ENCODE data around the gene FMO2.
A peak's percentile ranks its signal among the peaks of the same experiment; 100 is the strongest.

The FMO2 gene

DNA sequence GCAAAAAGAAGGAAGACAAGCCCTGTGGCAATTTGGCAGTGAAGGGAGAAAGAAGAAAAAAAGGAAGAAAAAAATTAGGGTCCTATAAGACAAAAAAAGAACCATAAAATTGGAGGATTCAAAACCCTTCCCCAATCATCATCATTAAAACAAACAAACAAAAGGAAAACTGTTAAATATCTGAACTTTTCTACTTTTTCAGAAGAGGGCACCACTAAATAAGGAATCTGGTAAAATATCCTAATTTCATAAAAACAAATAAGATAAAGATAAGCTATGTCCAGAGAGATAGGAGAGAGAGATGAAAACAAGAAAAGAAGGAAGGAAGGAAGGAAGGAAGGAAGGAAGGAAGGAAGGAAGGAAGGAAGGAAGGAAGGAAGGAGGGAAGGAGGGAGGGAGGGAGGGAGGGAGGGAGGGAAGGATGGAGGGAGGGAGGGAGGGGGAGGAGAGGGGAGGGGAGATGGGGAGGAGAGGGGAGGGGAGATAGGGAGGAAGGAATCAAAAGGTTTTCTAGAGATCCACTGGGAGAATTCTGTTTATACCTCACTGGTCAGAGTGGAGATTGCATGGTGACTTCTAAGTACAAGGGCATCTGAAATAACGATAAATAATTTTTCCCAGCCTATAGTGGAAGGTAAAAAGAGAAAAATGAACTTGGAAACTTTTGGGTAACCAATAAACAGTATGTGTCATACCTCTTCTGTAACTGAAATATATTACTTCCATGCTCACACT, 10.4 kb upstream of the FMO2 start:
- no peak for DNase-seq

DNA sequence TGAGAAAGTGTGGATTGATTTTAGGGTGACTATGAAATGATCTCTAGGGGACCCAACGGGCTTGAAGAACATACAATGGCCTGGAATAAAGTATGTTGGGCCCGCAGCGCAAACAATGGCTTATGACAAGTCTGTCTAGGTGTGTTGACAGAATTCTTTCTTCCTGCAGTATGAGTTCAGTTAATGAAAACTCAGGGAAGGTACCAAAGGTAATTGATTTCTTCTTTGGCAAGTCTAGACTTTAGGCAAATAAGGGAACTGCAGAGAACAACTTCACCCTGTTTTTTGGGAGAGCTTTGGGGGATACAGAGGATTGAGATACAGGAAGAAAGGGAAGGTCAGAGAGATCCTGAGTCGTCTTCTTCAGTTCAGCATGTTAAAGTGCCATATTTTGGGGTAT, 7.8 kb upstream of the FMO2 start:
- DNase-seq, result no peak

DNA sequence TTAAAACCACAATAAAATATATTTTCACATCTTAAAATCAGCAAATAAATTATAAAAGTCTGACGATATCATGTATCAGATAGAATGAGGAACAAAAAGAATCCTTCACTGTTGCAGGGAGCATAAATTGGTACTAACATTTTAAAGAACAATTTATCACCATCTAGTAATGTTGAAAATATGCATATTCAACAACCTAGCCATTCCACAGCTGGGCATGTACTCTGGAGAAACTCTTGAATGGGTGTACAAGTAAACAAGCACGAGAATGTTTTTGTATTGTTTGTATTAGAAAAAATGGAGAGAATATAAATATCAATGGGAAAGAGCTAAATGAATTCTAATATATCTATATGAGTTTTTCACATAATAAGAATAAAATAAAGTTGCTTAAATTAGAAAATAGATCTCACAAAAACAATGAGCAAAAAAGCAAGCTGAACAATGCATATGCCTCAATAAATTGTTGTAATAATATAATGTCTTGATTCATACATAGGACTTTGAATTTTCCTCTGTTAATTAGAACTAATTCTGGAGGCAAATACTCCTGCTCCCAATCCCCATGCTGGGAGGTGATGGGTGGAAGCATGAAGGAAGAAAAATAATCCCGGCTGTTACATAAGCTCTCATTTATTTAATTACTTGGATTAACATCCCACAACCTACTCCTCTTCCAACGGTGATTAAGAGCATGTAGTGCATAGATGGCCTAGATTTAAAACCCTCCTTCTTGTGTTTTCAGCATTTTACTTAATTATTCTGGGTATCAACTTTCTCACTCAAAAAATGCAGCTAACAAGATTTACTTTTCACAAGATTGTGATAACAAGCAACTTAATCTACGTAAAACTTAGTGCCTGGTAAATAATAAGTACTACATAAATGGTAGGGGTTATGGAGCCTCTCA, 5.5 kb upstream of the FMO2 start:
- no peak for DNase-seq

DNA sequence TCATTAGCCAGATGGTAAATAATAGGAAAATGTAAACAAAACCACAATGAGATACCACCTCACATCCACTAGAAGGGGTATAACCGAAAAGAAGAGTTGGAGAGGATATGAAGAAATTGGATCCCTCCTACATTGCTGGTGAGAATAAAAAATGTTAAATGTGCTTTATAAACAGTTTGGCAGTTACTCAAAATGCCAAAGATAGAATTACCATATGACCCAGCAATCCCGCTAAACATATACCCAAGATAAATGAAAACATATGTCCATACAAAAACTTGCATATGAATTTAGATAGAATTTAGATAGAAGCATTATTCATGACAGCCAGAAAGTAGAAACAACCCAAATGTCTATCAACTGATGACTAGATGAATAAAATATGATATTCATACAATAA, 4.4 kb upstream of the FMO2 start:
- no peak for DNase-seq

DNA sequence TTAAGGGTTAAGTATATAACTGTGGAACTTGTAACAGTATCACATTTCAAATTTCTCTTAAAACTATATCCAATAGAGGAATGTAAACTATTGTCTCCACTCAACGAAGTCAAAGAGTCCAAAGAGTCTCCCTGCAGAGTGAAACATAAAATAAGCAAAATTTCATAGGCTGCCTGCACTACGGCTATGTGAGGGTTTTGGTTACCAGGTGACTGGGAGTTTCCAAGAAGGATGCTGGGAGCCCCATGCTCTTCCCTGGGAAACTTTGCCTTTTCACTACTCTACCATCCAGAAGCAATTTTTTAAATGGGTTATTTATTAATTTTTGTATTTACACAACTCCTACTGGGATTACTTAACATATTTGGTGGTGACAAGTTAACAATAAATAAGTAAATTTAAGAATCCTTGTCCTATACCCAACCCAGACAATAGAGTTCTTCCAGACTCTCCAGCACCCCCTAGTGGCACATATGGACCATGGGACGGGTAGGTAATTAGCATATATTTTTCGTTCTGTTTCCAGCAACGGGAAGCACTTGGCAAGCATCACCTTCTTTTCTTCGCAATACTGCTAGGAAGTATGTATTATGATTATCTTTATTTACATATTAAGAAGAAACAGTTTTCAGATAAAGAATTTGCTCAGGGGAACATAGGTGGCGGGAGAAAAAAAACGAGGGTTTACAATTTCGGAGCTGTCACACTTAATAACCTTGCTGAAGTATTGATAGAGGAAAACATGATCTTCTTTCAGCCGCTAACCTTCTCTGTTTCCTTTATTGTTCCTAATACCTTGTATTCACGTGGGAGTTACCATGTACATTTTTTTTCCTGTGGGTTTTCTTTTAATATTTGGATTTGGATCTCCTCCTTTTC, 3.5 kb downstream of the FMO2 start:
- DNase-seq, result peak; percentile 66 to 73

DNA sequence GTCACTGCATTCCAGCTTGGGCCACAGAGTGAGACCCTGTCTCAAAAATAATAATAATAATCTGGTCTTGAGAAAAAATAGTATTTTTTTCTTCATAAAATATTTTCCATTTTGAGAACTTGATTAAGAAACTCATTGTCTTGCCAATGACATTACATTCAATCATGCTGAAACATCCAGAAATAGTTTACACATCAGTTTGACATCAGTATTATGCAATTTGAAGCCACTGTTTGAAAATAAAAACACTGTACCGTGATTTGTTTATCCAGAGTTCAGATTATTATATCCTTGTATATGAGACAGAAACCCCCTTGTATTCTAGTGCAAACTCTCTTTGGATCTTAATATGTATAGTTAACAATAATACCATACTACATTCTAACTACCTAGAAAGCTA, 6.9 kb downstream of the FMO2 start:
- no peak for DNase-seq

DNA sequence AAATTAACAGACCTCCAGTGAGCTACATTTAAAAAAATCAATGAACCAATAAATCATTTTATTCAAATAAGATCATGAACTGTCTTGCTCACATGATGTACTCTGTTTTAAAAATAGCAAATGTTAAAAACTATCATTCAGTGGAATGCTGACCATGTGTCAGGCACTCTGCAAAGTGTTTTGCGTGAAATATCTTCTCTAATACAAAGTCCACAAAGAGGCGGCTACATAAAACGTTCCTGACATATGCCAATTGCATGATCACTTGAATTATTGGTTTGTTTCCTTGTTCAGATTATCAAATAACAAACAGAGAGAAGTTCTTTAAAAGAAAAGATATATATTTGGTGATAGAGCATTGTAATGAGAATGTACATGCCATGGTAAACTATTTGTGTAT, 10.7 kb downstream of the FMO2 start:
- DNase-seq, result no peak

DNA sequence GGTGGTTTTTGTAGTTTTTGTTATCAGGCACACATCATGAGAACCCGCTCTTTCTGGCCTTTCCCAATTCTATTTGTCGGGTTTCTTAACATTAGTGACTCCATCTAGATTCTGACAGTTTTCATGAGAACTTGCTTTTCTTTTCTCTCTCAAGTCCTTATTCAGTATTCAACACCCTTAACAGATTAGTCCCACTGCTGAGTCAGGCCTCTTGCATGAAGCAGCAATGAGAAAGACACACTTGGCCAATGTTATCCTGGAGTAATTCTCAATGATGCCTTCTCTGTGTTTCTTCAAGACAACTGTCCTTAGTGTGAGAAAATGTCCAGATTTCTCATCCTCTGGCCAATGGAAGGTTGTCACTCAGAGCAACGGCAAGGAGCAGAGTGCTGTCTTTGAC, 11.3 kb downstream of the FMO2 start:
- DNase-seq, result no peak

DNA sequence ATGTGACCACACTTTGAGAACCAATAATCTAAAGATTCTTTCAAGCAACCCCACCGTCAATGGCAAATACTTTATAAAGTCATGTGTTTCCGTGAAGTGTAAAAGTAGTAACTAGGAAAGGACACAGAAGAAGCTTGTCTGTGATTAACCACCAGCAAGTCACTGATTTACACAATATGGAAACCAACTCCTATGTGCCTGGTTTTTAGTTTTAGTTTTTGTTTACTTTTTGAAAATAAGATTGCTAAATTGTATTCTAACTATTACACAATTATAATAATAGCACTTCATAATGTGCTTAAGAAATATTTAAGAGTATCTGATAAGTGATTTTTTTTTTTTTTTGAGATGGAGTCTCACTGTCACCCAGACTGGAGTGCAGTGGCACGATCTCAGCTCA, 13.0 kb downstream of the FMO2 start:
- DNase-seq, result no peak

DNA sequence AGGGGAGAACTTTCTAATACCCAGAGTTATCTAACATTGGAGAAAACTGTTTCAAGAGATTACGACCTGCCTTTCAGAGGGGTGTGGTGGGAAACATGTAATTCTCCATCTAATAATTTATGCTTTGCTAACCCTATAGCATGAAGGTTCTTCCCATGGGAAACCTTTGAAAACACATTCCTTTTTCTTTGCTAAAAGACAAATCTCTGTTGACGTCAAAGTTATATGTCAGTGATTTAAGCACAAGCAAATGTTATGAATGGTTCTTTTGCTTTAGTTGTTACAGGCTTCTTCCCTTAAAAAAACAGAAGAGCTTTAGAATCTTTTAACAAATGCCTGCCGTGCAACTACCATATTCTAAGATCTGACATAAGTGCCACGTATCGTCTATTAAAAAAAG, 19.2 kb downstream of the FMO2 start:
- DNase-seq, result no peak

DNA sequence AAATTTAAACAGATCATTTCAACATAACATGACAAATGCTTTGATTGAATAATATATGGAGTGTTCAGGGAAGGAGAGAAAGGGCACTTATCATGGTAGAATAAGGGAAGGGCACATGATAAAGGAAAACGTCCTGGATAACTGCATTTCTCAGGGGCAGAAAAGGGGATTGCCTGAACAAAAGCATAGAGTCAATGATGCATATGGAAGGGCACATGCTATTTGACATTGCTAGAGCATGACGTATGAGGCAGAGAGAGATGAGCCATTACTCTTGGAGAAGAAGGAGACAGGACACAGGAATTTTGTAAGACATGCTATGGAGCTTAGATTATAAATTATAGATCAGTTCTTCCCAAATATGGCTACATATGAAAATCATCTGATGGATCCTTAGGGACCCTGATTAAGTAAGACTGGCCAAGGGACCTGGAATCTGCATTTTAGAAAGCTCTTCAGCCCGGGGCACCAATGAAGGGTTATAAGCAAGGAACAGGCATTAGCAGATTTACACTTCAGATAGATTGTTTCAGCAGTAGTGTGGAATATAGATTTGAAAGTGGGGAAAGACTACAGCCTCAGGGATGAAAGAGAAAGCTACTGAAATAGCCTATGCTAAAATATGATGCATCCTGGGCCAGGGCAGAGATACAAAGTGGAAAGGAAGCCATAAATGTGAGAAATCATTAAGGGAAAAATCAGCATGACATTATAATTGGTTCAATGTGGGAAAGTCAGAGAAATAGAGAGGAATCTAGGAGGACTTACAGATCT, 21.3 kb downstream of the FMO2 start:
- no peak for DNase-seq

DNA sequence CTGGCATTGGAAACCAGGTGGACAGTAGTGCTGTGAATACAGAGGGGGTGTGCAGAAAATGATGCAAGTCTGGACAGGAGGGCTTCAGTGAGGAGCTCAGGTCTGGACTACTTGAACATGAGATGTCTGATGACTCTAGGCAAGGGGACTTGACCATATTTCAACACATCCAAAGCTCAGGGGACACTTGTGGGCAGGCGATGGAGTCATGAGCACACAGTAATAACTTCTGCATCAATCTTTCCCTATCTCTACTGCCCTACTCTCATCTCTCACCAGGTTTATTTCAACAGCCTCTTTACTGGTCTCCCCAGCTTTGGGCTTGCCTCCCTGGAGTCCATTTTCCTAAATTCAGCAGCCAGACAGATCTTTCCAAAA, 21.9 kb downstream of the FMO2 start:
- DNase-seq, result no peak

DNA sequence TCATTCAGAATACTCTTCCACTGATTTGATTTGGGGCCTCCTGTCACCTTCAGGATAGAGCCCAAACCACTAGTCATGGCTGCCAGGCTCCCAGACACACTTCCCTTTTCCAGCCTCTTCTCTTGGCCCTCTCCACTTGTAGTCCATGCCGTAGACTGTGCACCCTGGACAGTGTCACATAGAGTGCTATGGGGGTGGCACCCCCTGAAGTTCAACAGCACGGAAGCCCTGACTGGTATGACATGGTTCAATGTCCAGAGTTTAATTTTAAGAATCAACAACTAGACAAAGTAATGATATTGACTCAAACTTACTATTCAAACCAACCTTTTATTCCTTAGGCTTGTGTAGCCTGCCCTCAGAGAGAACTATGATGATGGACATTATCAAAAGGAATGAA, 22.3 kb downstream of the FMO2 start:
- DNase-seq, result no peak

DNA sequence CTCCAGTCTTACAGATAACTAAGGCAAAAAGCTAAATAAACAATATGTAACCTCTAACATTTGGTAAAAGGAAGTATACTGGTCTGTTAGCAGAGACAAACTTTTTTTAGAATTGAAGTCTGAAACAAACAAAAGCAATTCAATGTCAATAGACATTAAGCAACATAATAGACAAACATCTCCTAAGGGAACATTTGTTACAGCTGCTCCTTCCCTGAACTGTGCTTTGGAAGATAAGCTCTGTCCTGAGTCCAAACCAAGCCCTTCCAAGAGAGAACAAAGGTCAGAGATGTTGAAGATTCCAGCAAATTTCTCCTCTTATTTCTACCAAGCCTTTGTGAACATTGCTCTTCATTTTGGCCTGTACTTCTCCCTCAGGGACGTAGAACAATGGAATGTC, 25.3 kb downstream of the FMO2 start:
- no peak for DNase-seq

DNA sequence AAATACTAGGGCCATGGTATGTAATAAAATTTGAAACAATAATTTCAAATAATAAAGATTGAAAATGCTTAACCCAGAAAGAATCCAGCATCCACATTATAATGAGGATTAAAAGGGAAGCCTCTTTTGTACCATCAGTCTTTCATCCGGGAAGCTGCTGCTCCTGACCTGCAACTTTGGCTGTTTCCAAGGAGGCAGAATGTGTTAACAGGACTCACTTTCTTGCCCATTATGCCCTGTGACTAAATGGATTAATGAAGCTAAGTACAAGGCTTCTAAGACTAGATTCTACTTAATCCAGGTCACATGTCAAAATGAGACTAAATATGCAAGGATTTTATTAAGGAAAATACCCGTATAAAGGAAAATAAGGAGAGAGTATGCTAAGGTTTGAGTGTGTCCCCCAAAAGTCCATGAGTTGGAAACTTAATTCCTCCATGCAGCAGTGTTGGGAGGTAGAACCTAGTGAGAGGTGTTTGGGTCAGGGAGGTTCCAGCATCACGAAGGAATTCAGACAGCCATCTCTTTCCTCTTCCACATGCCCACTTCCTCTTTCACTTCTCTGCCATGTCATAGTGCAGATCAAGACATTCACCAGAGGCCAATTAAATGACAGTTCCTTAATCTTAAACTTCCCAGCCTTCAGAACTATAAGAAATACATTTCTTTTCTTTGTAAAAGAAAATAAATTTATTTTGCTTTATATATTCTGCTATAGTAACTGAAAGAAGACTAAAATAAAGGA, 27.7 kb downstream of the FMO2 start:
- DNase-seq, result no peak

DNA sequence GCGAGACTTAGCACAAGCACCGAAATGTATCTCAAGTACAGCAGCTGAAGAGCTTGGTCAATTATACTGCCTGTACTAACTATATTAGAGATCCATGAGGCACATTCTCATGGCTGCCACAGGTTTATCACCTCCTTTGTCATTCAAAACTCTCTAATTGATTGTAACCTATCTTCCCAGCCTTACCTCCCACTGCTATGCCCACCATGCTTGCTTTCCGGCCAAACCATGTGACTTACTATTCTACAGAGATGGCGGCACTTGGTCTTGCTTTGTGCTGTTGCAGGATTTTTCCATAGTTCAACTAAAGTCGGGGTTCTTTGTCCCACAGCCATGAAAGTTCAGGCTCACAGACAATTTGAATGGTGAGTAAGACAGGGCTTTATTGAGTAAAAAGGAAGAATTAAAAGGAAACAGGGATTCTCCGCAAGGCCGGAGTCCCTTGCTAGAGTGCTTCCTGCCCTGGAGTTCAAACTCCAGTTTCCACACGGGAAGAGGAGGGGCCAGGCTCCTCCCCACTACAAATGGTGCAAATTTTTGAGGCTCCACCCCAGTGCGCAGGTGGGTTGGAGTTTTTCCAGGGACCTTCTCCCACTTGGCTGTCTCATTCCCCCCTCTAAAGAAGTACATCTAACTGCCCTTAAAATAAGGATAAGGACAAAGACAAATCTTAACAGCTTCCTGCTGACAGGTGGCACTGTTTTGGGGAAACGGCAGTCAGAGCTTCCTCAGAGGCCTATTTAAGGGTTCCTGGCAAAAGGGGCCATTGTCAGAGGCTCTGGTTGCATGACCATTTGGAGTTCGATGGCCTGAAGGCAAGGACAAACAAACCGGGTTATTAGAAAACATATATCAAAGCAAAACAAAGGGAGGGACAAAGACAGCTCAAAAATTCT, 28.7 kb downstream of the FMO2 start:
- no peak for DNase-seq

DNA sequence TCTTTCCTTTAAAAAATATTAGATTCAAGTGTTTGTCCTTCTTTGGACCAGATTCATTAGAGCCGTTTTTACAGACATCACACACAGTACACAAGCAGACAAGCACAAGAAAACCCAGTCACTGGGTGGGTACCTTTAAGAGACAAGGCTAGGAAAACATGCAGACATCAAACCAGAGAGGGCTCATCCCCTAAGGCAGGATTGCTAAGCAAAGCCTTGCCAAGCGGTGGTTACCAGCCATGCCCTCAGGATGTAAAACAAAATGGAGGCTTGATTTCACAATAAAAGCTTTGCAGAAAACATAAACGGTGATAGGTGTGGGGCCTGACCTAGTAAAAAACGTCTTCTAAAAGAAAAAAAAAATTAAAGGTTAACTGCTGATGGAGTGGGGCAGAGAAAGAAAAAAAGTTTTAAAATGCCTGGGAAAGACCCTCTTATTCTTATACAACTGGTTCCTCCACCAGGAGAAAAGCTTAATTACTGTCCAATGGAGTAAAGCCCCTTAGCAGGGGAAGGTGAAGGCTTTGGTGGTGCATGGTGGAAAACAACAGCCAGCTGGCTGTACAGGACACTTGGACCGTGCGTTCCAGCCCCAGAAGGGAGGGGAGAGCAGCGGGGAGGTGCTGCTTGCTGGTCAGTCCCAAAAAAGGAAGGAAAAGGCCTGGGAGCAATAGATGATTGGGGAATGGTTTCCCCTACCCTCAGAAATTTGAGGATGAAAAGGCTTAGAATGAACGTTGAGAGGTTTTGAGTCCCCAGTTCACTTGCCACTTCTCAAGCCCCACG, 32.8 kb downstream of the FMO2 start:
- no peak for DNase-seq

DNA sequence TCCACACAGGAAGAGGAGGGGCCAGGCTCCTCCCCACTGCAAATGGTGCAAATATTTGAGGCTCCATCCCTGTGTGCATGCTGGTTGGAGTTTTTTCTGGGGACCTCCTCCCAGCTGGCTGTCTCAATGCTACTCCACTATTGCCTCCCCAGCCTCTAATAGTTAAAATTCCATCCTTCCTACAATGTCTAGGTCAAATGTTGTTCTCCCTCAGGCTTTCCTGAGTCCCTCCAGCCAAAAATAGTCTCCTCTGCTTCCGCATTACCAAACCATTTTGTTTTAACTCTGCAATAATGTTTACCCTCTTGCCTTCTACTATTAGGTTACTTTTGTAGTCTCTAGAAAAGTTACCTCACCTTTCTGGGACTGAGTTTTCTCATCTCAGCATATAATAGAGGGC, 33.6 kb downstream of the FMO2 start:
- no peak for DNase-seq

DNA sequence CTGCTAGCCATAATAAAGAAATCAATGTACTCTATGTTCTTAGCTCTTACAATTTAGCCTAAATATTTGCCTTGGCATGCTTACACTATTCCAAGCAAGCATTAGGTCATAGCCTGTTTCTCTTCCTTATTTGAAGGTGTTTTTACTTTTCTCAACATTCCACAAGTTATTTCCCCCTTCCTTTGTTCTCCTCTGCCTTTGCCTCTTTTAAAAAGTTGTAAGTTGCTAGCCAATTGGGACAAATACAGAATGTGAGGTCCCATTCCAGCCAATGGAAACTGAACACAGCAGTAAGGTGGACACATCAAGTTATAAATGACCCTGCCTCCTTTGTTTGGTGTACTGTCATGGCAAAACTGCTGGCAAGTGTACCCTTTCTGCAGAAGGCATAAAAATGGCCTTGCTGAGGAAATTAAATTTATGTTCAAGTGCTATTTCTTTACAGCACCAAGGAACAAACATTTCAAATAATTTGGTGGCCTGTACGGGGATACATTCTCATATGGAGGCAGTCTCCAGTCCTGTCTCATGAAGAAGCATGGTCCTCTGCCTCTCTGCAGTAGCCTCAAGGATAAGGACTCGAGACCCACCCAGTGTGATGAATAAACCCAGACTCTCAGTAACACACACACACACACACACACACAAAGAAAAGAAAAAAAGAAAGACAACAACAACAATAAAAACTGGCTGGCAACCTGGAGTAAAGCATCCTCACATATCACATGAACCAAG, 34.4 kb downstream of the FMO2 start:
- no peak for DNase-seq
